ENCODE results near the gene CD300LF.

Gene CD300LF

GRCh38 chr17:74712756-74713155 lies at the start of gene CD300LF:
Gene CD300LF (minus strand): TSS chr17:74712923. CDS start chr17:74712866, 57 bp downstream.
- no peak for DNase-seq (ENCODE audit: low spot score)

GRCh38 chr17:74761931-74762330 lies 49.2 kb upstream of the CD300LF start:
- DNase-seq (ENCODE audit: low spot score), result no peak

GRCh38 chr17:74761419-74761818 lies 48.7 kb upstream of the CD300LF start:
- DNase-seq (ENCODE audit: low spot score), result no peak

GRCh38 chr17:74760404-74761105 lies 47.8 kb upstream of the CD300LF start:
- no peak for DNase-seq (ENCODE audit: low spot score)

GRCh38 chr17:74759941-74760340 lies 47.2 kb upstream of the CD300LF start:
- DNase-seq (ENCODE audit: low spot score), result no peak

- no peak for DNase-seq (ENCODE audit: low spot score)
These were observed 46.6 kb upstream of the CD300LF start for GRCh38 chr17:74759243-74759801.

- DNase-seq (ENCODE audit: low spot score), result no peak
These were observed 46.1 kb upstream of the CD300LF start for GRCh38 chr17:74758848-74759168.

- DNase-seq (ENCODE audit: low spot score), result no peak
These were observed 45.5 kb upstream of the CD300LF start for GRCh38 chr17:74757931-74758847.

- DNase-seq (ENCODE audit: low spot score), result no peak
These were observed 44.8 kb upstream of the CD300LF start for GRCh38 chr17:74757502-74757901.

- no peak for DNase-seq (ENCODE audit: low spot score)
These were observed 44.2 kb upstream of the CD300LF start for GRCh38 chr17:74756891-74757290.

GRCh38 chr17:74755533-74755932 lies 42.8 kb upstream of the CD300LF start:
- no peak for DNase-seq (ENCODE audit: low spot score)

GRCh38 chr17:74754832-74755231 lies 42.1 kb upstream of the CD300LF start:
- no peak for DNase-seq (ENCODE audit: low spot score)

- DNase-seq (ENCODE audit: low spot score), result no peak
These were observed 40.2 kb upstream of the CD300LF start for GRCh38 chr17:74752822-74753401.

- DNase-seq (ENCODE audit: low spot score), result no peak
These were observed 39.7 kb upstream of the CD300LF start for GRCh38 chr17:74752415-74752814.

- DNase-seq (ENCODE audit: low spot score), result peak; percentile 83
These were observed 37.8 kb upstream of the CD300LF start for GRCh38 chr17:74750327-74751069.

GRCh38 chr17:74750039-74750326 lies 37.3 kb upstream of the CD300LF start:
- no peak for DNase-seq (ENCODE audit: low spot score)

GRCh38 chr17:74749279-74750038 lies 36.7 kb upstream of the CD300LF start:
- no peak for DNase-seq (ENCODE audit: low spot score)

- peak; percentile 92 for DNase-seq (ENCODE audit: low spot score)
These were observed 36.0 kb upstream of the CD300LF start, which contains the start of gene NHERF1 for GRCh38 chr17:74748529-74749278. Gene NHERF1 (plus strand): TSS chr17:74748628. CDS start chr17:74748847, 219 bp downstream.

GRCh38 chr17:74748279-74748528 lies 35.5 kb upstream of the CD300LF start:
- DNase-seq (ENCODE audit: low spot score), result no peak

- no peak for DNase-seq (ENCODE audit: low spot score)
These were observed 34.2 kb upstream of the CD300LF start for GRCh38 chr17:74746922-74747321.

GRCh38 chr17:74746376-74746775 lies 33.7 kb upstream of the CD300LF start:
- no peak for DNase-seq (ENCODE audit: low spot score)
